HG02884 (cell line): ENCODE results near the gene PARN.
"Not testable (repeated sequence)": the region's sequence is repeated elsewhere in the genome, so short reads cannot be mapped to it uniquely, and the experiment has no call there.

ENCODE experiments used
- ATAC-seq: cut with Tn5 transposase; IDR thresholded peaks from one replicate; pipeline ENCODE4 v1.9.1; 2021; ENCODE audit warnings: mild to moderate bottlenecking, moderate library complexity; ENCODE audit not compliant: unreplicated experiment

PARN gene

GRCh38 chr16:14574698-14575415, 55.2 kb downstream of the PARN start:
- ATAC-seq: not testable (repeated sequence)

- ATAC-seq: no peak
Observed at GRCh38 chr16:14572535-14572934, 57.5 kb downstream of the PARN start.

- no peak for ATAC-seq
Observed at GRCh38 chr16:14569213-14569612, 60.8 kb downstream of the PARN start.

- ATAC-seq: no peak
Observed at GRCh38 chr16:14566599-14566998, 63.5 kb downstream of the PARN start.

GRCh38 chr16:14565688-14566025, 64.4 kb downstream of the PARN start:
- ATAC-seq: no peak

GRCh38 chr16:14564861-14565687, 65.0 kb downstream of the PARN start:
- no peak for ATAC-seq

GRCh38 chr16:14564323-14564722, 65.7 kb downstream of the PARN start:
- no peak for ATAC-seq

GRCh38 chr16:14562691-14563491, 67.2 kb downstream of the PARN start:
- no peak for ATAC-seq

- no peak for ATAC-seq
Observed at GRCh38 chr16:14560523-14560922, 69.5 kb downstream of the PARN start.

- no peak for ATAC-seq
Observed at GRCh38 chr16:14559809-14560241, 70.2 kb downstream of the PARN start.

- no peak for ATAC-seq
Observed at GRCh38 chr16:14553447-14553846, 76.6 kb downstream of the PARN start.

- no peak for ATAC-seq
Observed at GRCh38 chr16:14549789-14550153, 80.3 kb downstream of the PARN start.

- ATAC-seq: no peak
Observed at GRCh38 chr16:14548933-14549788, 80.9 kb downstream of the PARN start.

- no peak for ATAC-seq
Observed at GRCh38 chr16:14545346-14545884, 84.6 kb downstream of the PARN start.

- not testable (repeated sequence) for ATAC-seq
Observed at GRCh38 chr16:14544846-14545245, 85.2 kb downstream of the PARN start.

- no peak for ATAC-seq
Observed at GRCh38 chr16:14539631-14540030, 90.4 kb downstream of the PARN start.

- ATAC-seq: no peak
Observed at GRCh38 chr16:14539156-14539555, 90.9 kb downstream of the PARN start.

GRCh38 chr16:14538604-14539003, 91.5 kb downstream of the PARN start:
- ATAC-seq: no peak

- no peak for ATAC-seq
Observed at GRCh38 chr16:14531613-14532012, 98.4 kb downstream of the PARN start.

GRCh38 chr16:14531101-14531500, 99.0 kb downstream of the PARN start:
- ATAC-seq: no peak
